Activated naive CD8-positive, alpha-beta T cell treated with anti-CD3 and anti-CD28 coated beads, Interleukin-2, amount 50 U/mL, for 24 hours (primary cell): ENCODE measurements around the gene C22orf15.

ENCODE experiments used
- ATAC-seq: fragments of 150-1000 bp; cut with Tn5 transposase; one replicate; pipeline ENCODE4 v1.10.0; 2021
- DNase-seq: peaks from one replicate; pipeline ENCODE4 v3.0.0; 2021
- H3K27ac Mint-ChIP-seq: one replicate; pipeline ENCODE4 v1.8.0; 2021; ENCODE audit warnings: mild to moderate bottlenecking, mixed read lengths
- H3K27me3 Mint-ChIP-seq: one replicate; pipeline ENCODE4 v1.8.0; 2021; ENCODE audit warnings: mixed read lengths
- H3K36me3 Mint-ChIP-seq: one replicate; pipeline ENCODE4 v1.8.0; 2021; ENCODE audit warnings: low read depth, mixed read lengths
- H3K4me1 Mint-ChIP-seq: one replicate; pipeline ENCODE4 v1.8.0; 2021; ENCODE audit warnings: mixed read lengths
- H3K4me3 Mint-ChIP-seq: one replicate; pipeline ENCODE4 v1.8.0; 2021; ENCODE audit warnings: mild to moderate bottlenecking, moderate library complexity, mixed read lengths
- H3K9me3 Mint-ChIP-seq: one replicate; pipeline ENCODE4 v1.8.0; 2021; ENCODE audit warnings: mixed read lengths

The C22orf15 gene

DNA sequence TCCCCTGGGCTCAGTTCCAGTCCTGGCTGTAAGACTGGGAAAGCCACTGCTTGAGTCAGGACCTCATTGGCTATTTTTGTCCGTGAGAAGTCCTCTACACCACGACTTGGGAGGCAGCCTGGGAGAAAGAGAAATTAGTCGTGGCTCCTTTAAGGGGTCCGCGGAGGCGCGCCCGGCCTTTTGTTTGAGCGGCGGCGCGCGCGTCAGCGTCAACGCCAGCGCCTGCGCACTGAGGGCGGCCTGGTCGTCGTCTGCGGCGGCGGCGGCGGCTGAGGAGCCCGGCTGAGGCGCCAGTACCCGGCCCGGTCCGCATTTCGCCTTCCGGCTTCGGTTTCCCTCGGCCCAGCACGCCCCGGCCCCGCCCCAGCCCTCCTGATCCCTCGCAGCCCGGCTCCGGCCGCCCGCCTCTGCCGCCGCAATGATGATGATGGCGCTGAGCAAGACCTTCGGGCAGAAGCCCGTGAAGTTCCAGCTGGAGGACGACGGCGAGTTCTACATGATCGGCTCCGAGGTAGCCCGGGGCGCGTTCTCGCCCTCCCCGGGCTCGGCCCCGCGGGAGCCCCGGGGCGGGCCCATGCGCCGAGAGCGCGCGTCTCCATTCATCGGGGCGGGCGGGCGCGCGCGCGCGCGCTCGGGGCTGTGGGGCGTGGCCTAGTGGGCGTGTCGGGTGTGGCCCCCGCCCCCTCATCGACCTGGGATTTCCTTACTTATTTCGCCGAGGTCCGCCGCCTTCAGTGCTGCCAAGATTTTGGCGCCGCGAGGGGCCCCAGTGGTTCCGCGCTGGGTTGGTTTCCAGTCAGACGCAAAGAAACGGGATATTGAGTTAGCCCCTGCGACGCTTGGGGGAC is 24.2 kb downstream of the C22orf15 start, which contains the start of gene SMARCB1:
Gene SMARCB1 (plus strand): TSS at position 215 of the 848 bp plus-strand sequence. CDS start 204 bp downstream, at position 419.
- Mint-ChIP-seq H3K4me1 (peaks cover 41% of the 10 kb centered on the region), H3K36me3 (peaks cover 2% of the 10 kb centered on the region), H3K4me3 (peak within 1 kb of the TSS; percentile 92), H3K27ac (peak within 1 kb of the TSS; percentile 92), H3K27me3 (no peaks in the 10 kb centered on the region), H3K9me3 (no peaks in the 10 kb centered on the region)
- peak; percentile 91 for DNase-seq
- ATAC-seq, result peak; percentile 81

GRCh38 chr22:23787600-23787896 is 24.8 kb downstream of the C22orf15 start:
- Mint-ChIP-seq H3K27me3 (no peaks in the 10 kb centered on the region), H3K4me1 (peaks cover 41% of the 10 kb centered on the region), H3K36me3 (peaks cover 2% of the 10 kb centered on the region), H3K4me3 (peak overlapping the region; percentile 92), H3K9me3 (no peaks in the 10 kb centered on the region), H3K27ac (peak overlapping the region; percentile 88)
- DNase-seq, result no peak
- ATAC-seq, result peak; percentile 15

- peaks cover 41% of the 10 kb centered on the region for H3K4me1 Mint-ChIP-seq
- peaks cover 2% of the 10 kb centered on the region for H3K36me3 Mint-ChIP-seq
- no peaks in the 10 kb centered on the region for H3K9me3 Mint-ChIP-seq
- ATAC-seq (no peak), DNase-seq (no peak)
- H3K27me3 Mint-ChIP-seq, result no peaks in the 10 kb centered on the region
- peak overlapping the region; percentile 88 for H3K27ac Mint-ChIP-seq
- H3K4me3 Mint-ChIP-seq, result peak overlapping the region; percentile 92
Observed at GRCh38 chr22:23787910-23788309, 25.1 kb downstream of the C22orf15 start.

DNA sequence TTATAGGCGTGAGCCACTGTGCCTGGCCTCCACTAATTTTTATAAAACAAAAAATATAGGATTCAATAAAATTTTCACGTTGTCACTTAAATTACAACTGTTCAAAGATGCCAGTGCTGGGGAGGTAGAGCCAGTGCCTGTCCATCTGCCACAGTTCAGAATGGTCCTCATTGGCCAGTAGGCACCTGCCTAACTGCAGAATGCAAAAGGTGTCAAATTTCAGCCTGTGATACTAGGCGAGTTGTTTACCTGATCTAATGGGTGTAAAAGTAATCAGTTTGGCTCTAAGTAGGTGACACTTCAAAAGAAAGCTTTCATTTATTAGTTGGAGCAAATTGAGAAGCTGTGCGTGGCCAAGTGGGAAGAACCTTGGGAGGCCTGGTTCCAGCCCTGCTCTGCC is 26.3 kb downstream of the C22orf15 start:
- H3K27me3 Mint-ChIP-seq, result no peaks in the 10 kb centered on the region
- H3K4me1 Mint-ChIP-seq, result peaks cover 40% of the 10 kb centered on the region
- DNase-seq (no peak), ATAC-seq (no peak)
- H3K27ac Mint-ChIP-seq, result no peak overlapping the region
- peaks cover 7% of the 10 kb centered on the region for H3K36me3 Mint-ChIP-seq
- peak overlapping the region; percentile 92 for H3K4me3 Mint-ChIP-seq
- H3K9me3 Mint-ChIP-seq, result no peaks in the 10 kb centered on the region

- no peak for DNase-seq
- H3K4me3 Mint-ChIP-seq, result no peak overlapping the region
- no peak overlapping the region for H3K27ac Mint-ChIP-seq
- no peaks in the 10 kb centered on the region for H3K9me3 Mint-ChIP-seq
- no peak for ATAC-seq
- H3K27me3 Mint-ChIP-seq, result no peaks in the 10 kb centered on the region
- peaks cover 35% of the 10 kb centered on the region for H3K4me1 Mint-ChIP-seq
- H3K36me3 Mint-ChIP-seq, result peaks cover 7% of the 10 kb centered on the region
Observed at GRCh38 chr22:23789638-23790037, 26.8 kb downstream of the C22orf15 start.

DNA sequence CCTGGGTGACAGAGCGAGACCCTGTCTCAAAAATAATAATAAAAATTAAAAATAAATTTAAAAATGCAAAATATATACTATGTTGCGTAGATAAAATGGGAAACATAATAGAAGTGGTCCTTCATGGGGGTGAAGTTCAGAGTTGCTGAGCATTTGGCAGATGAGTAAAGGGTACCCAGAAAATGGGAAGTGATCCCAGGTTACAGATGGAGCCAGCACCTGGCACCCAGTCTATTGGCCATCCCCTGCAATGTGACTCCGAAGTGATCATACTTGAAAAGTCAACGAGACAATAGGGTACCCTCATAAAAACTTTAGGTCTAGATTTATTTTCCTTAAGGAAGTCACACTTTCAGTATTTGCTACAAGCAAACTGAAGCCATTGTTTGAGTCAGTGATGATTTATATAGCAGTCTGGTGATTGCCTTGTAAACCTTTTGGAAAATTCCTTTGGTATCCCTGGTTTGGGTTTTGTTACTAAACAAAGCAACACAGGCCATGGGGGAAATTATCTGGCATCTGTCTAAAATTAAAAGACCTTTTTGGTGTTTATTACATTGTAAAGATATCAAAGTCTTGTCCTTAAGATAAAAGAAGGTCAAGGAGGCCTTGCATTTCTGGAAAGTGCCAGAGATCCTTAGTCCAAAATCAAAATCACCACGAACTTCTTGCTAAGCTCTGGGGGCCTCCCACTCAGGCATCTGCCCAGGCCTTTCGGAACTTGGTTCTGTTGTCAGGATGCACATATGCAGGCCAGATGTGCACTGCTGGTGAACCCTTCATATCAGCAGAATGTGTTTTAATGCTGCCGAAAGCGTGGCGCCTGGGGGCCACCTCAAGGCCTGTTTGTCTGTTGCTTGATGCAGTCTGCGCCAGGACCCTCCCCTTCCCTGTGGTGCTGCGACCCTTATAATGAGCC is 28.3 kb downstream of the C22orf15 start:
- no peaks in the 10 kb centered on the region for H3K27me3 Mint-ChIP-seq
- H3K9me3 Mint-ChIP-seq, result no peaks in the 10 kb centered on the region
- H3K36me3 Mint-ChIP-seq, result peaks cover 14% of the 10 kb centered on the region
- H3K27ac Mint-ChIP-seq, result no peak overlapping the region
- DNase-seq (no peak), ATAC-seq (no peak)
- no peak overlapping the region for H3K4me3 Mint-ChIP-seq
- H3K4me1 Mint-ChIP-seq, result peaks cover 33% of the 10 kb centered on the region

DNA sequence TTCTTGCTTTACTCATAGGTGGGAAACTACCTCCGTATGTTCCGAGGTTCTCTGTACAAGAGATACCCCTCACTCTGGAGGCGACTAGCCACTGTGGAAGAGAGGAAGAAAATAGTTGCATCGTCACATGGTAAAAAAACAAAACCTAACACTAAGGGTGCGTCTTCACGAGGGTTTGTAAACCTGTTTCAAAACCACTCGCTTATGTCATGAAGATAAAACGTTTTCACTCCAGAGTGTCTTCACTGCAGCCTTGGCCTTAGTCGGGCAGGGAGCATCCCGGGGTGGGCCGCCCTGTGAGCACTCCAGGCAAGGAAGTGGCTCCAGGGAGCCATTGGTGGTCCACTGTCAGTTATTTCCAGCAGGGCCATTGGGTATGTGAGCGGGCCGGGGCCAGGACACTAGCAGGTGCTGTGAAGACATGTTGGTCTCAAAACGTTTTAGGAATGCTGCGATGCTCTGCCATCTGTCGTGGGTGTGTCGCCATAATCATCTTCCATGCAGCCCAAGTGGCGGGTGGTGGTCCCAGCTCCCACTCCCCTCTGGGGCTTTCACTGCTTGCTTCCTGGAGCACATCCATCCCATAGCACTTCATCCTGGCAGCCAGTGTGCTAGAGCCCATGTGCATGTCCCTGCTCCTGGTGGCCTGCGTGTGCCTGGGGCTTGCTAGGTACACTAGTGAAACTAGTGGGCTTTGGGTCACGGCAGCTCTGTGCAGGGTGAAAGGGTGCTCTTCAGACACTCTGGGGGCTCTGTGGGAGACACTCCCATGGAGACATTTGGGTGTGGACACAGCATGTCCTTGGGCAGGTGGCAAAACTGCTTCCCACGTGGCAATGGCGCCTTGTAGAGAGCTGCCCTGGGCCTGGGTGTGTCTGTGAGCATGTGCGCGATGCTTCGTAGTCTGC is 29.2 kb downstream of the C22orf15 start:
- ATAC-seq (peak; percentile 15), DNase-seq (no peak)
- Mint-ChIP-seq H3K27me3 (no peaks in the 10 kb centered on the region), H3K4me3 (no peak overlapping the region), H3K4me1 (peaks cover 26% of the 10 kb centered on the region), H3K27ac (no peak overlapping the region), H3K36me3 (peaks cover 22% of the 10 kb centered on the region), H3K9me3 (no peaks in the 10 kb centered on the region)

DNA sequence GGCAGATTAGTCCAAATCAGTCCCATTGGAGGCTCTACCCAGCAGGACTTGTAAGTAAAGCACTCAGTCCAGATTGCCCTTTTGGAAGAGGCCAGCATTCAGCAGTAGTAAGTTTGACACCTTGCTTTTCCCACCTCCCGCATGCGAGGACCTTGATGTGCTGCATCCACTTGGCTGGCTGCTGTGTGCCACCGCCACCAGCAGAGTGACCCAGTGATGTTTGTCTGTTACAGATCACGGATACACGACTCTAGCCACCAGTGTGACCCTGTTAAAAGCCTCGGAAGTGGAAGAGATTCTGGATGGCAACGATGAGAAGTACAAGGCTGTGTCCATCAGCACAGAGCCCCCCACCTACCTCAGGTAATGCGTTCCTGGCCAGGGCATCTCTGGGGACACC is 30.5 kb downstream of the C22orf15 start:
- Mint-ChIP-seq H3K9me3 (no peaks in the 10 kb centered on the region), H3K36me3 (peaks cover 27% of the 10 kb centered on the region), H3K27me3 (no peaks in the 10 kb centered on the region), H3K4me3 (no peak overlapping the region), H3K4me1 (peaks cover 18% of the 10 kb centered on the region), H3K27ac (no peak overlapping the region)
- ATAC-seq (no peak), DNase-seq (no peak)

DNA sequence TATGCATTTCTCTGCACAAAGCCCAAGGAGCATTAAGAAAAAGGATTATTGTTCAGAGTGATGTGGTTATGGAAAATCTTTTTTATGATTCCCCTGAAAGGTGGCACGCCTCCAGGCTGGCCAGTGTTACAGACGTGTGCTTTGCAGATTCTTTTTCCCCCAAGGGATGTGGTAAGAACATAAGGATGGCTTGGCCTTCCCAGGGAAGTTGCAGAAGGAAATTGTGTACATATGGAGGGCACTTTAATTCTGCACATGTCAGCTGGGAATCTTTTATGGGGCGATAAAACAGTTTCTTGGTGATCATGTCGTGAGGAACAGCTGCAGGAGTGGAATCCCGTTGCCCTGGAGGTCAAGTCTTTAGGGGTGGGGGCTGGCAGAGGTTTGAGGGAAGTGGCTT is 33.7 kb downstream of the C22orf15 start:
- peaks cover 36% of the 10 kb centered on the region for H3K36me3 Mint-ChIP-seq

GRCh38 chr22:23800297-23801237 is 37.8 kb downstream of the C22orf15 start:
- DNase-seq (peak; percentile 12), ATAC-seq (peak; percentile 48)
- no peaks in the 10 kb centered on the region for H3K9me3 Mint-ChIP-seq
- H3K27ac Mint-ChIP-seq, result peak overlapping the region; percentile 25
- peaks cover 48% of the 10 kb centered on the region for H3K36me3 Mint-ChIP-seq
- H3K4me3 Mint-ChIP-seq, result no peak overlapping the region
- H3K4me1 Mint-ChIP-seq, result peaks cover 7% of the 10 kb centered on the region
- no peaks in the 10 kb centered on the region for H3K27me3 Mint-ChIP-seq

More for the DNA sequence above, 33.7 kb downstream of the C22orf15 start:
- ATAC-seq (no peak), DNase-seq (no peak)
- Mint-ChIP-seq H3K4me3 (no peak overlapping the region), H3K9me3 (no peaks in the 10 kb centered on the region), H3K4me1 (peaks cover 8% of the 10 kb centered on the region), H3K27ac (no peak overlapping the region), H3K27me3 (no peaks in the 10 kb centered on the region)

DNA sequence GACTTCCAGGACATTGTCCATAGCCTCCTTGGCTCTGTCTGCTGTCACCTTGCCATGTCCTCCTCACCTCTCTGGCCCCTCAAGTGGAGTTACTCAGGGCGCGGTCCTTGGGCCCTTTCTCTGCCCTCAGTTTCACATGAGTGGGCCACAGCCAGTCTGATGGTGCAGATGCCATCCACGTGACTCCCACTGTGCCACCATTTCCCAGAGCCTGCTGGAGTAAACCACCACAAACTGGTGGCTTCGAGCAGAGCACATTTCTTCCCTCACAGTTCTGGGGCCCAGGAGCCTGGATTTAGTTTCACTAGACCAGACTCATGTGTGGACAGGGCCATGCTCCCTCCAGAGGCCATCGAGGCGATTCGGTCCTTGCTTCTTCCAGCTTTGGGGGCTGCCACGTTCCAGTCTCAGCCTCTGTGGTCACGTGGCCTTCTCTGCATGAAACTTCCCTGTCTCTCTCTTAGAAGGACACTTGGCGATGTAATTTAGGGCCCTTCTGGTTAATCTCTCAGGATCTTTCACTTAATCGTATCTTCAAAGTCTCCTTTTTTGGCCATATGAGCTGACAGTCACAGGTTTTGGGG is 38.5 kb downstream of the C22orf15 start:
- H3K9me3 Mint-ChIP-seq, result no peaks in the 10 kb centered on the region
- H3K27me3 Mint-ChIP-seq, result no peaks in the 10 kb centered on the region
- H3K4me1 Mint-ChIP-seq, result peaks cover 7% of the 10 kb centered on the region
- no peak overlapping the region for H3K4me3 Mint-ChIP-seq
- ATAC-seq, result no peak
- H3K27ac Mint-ChIP-seq, result peak overlapping the region; percentile 25
- no peak for DNase-seq
- peaks cover 51% of the 10 kb centered on the region for H3K36me3 Mint-ChIP-seq

DNA sequence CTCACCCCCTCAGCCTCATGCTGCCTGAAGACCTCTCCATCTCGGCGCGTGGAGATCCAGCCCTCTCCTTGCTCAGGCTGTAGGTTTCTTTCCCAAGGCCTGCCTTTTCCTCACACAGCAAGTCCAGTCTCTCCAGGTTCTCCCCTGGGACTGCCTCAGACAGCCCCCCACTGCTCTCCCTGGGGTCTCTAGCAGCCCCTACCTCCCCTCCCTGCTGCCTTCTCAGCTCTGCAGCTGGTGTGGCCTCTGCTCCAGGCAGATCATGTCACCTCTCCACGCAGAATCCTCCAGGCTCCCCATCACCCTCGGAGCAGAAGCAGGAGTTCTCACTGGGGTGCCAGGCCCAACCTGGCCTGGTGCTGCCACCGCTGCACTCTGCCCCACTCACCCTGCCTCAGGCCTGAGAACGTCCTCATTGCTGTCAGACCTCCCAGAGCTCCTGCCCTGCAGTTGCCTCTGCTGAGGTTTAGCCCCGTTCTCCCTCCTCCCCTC is 39.1 kb downstream of the C22orf15 start:
- Mint-ChIP-seq H3K27ac (no peak overlapping the region), H3K9me3 (no peaks in the 10 kb centered on the region), H3K36me3 (peaks cover 50% of the 10 kb centered on the region), H3K4me1 (peaks cover 7% of the 10 kb centered on the region), H3K27me3 (no peaks in the 10 kb centered on the region), H3K4me3 (no peak overlapping the region)
- DNase-seq, result no peak
- no peak for ATAC-seq
